HFFc6 (cell line): ENCODE results near the gene CRYBG1. TPM values are rescaled to one million over a fixed set of nuclear protein-coding genes. Genes with fewer than 3 reads are reported as not detected.
A peak's percentile ranks its signal among the peaks of the same experiment; 100 is the strongest.
"Not testable (repeated sequence)": the region's sequence is repeated elsewhere in the genome, so short reads cannot be mapped to it uniquely, and the experiment has no call there.

ENCODE experiments used
- DNase-seq: peaks from one replicate; pipeline ENCODE4 v3.0.0-alpha.2; 2018
- H3K27ac Mint-ChIP-seq: 2 replicates; pipeline ENCODE4 v1.8.0; 2020; ENCODE audit warnings: mild to moderate bottlenecking, mixed read lengths
- H3K27me3 Mint-ChIP-seq: 2 replicates; pipeline ENCODE4 v1.8.0; 2021; ENCODE audit warnings: mild to moderate bottlenecking, moderate library complexity, mixed read lengths; ENCODE audit not compliant: insufficient read depth
- H3K36me3 Mint-ChIP-seq: 2 replicates; pipeline ENCODE4 v1.8.0; 2021; ENCODE audit warnings: low read depth, mixed read lengths
- H3K4me1 Mint-ChIP-seq: 2 replicates; pipeline ENCODE4 v1.8.0; 2020; ENCODE audit warnings: low read depth, mixed read lengths
- H3K4me3 Mint-ChIP-seq: 2 replicates; pipeline ENCODE4 v1.8.0; 2020; ENCODE audit warnings: mild to moderate bottlenecking, moderate library complexity, mixed read lengths
- H3K9me3 Mint-ChIP-seq: 2 replicates; pipeline ENCODE4 v1.8.0; 2020; ENCODE audit warnings: mild to moderate bottlenecking, mixed read lengths
- CTCF ChIP-seq: fragments of 200-600 bp; sonication (generic); IDR thresholded peaks from 2 replicates; pipeline ENCODE4 v1.5.0; 2021; ENCODE audit warnings: antibody characterized with exemption, mild to moderate bottlenecking
- total RNA-seq, 6 experiments: library from RNA; stranded (reverse); fragmentation: NEBNext Ultra II Directional; extraction: Animal tissue kit (Norgen Biotek cat#: 25700); gene quantifications; 2 replicates in 1 of 6; 3 replicates in 5 of 6; pipeline ENCODE4 v1.2.3, GENCODE V29; 2021

The CRYBG1 gene
- total RNA-seq, 6 experiments from 2014 or later = 8.2 to 10.9 (median 9.8) TPM

GRCh38 chr6:106540907-106541306, 180.4 kb downstream of the CRYBG1 start:
- H3K27me3 Mint-ChIP-seq = no peaks in the 10 kb centered on the region
- H3K27ac Mint-ChIP-seq = no peak overlapping the region
- H3K9me3 Mint-ChIP-seq = no peaks in the 10 kb centered on the region
- peaks cover 46% of the 10 kb centered on the region for H3K4me1 Mint-ChIP-seq
- H3K36me3 Mint-ChIP-seq = peaks cover 25% of the 10 kb centered on the region
- no peak for TF ChIP-seq CTCF
- DNase-seq = no peak
- no peak overlapping the region for H3K4me3 Mint-ChIP-seq

GRCh38 chr6:106546261-106546690, 185.8 kb downstream of the CRYBG1 start:
- Mint-ChIP-seq H3K36me3 (peaks cover 18% of the 10 kb centered on the region), H3K4me1 (peaks cover 37% of the 10 kb centered on the region), H3K4me3 (peak overlapping the region; percentile 57; the same call in 1 of the 2 replicates), H3K27me3 (no peaks in the 10 kb centered on the region), H3K27ac (peak overlapping the region; percentile 95), H3K9me3 (no peaks in the 10 kb centered on the region)
- peak; percentile 23 for DNase-seq
- TF ChIP-seq CTCF = no peak

- peak; percentile 79 for DNase-seq
- H3K27me3 Mint-ChIP-seq = no peaks in the 10 kb centered on the region
- H3K27ac Mint-ChIP-seq = peak overlapping the region; percentile 95
- TF ChIP-seq CTCF = no peak
- H3K4me3 Mint-ChIP-seq = peak overlapping the region; percentile 57; the same call in 1 of the 2 replicates
- no peaks in the 10 kb centered on the region for H3K9me3 Mint-ChIP-seq
- H3K36me3 Mint-ChIP-seq = peaks cover 24% of the 10 kb centered on the region
- peaks cover 37% of the 10 kb centered on the region for H3K4me1 Mint-ChIP-seq
Measured at GRCh38 chr6:106546691-106547414, 186.3 kb downstream of the CRYBG1 start.

GRCh38 chr6:106547601-106548453, 187.3 kb downstream of the CRYBG1 start:
- Mint-ChIP-seq H3K27me3 (no peaks in the 10 kb centered on the region), H3K4me1 (peaks cover 37% of the 10 kb centered on the region), H3K4me3 (peak overlapping the region; percentile 47; the same call in 1 of the 2 replicates), H3K36me3 (peaks cover 24% of the 10 kb centered on the region), H3K27ac (peak overlapping the region; percentile 95), H3K9me3 (no peaks in the 10 kb centered on the region)
- TF ChIP-seq CTCF = no peak
- DNase-seq = no peak

GRCh38 chr6:106548926-106549455, 188.5 kb downstream of the CRYBG1 start:
- not testable (repeated sequence) for H3K4me3 Mint-ChIP-seq, H3K27me3 Mint-ChIP-seq, H3K27ac Mint-ChIP-seq, DNase-seq, H3K9me3 Mint-ChIP-seq
- H3K36me3 Mint-ChIP-seq = peaks cover 20% of the 10 kb centered on the region
- H3K4me1 Mint-ChIP-seq = peaks cover 37% of the 10 kb centered on the region
